HCT116 (cell line): Measurements from ENCODE around the gene RPTOR.

Experiments used
- CEBPB ChIP-seq: IDR thresholded peaks from 2 replicates; pipeline ENCODE4 v1.6.1; 2012; ENCODE audit warnings: low read depth
- EZH2 ChIP-seq: fragments of 200-600 bp; sonication (generic); IDR thresholded peaks from 2 replicates; pipeline ENCODE4 v1.6.1; 2017; ENCODE audit warnings: antibody characterized with exemption, mixed run types
- ZNF274 ChIP-seq: fragments of 200-500 bp; sonication (Bioruptor generic); IDR thresholded peaks from 2 replicates; pipeline ENCODE4 v1.6.1; 2014; ENCODE audit warnings: mild to moderate bottlenecking, low read depth, low read length, inconsistent platforms
- TF ChIP-seq, protein P1 (sequence below), 3 experiments: fragments of 200-600 bp in 1 of 3; sonication (generic) in 1 of 3; IDR thresholded peaks in 2 of 3; conservative IDR thresholded peaks in 1 of 3; 2 replicates each; pipeline ENCODE4 v1.5.1; 2012 to 2017; ENCODE audit warnings: low read depth in 2 of 3, low read length in 2 of 3, antibody characterized with exemption in 1 of 3, borderline replicate concordance in 1 of 3, control low read depth in 1 of 3, mild to moderate bottlenecking in 1 of 3, mixed read lengths in 1 of 3, mixed run types in 1 of 3, moderate library complexity in 1 of 3; ENCODE audit not compliant: insufficient read depth in 1 of 3
- TF ChIP-seq, protein P2 (sequence below): IDR thresholded peaks from 2 replicates; pipeline ENCODE4 v1.6.1; 2012
- TF ChIP-seq, protein P3 (sequence below): IDR thresholded peaks from 2 replicates; pipeline ENCODE4 v1.6.1; 2012

DNA sequence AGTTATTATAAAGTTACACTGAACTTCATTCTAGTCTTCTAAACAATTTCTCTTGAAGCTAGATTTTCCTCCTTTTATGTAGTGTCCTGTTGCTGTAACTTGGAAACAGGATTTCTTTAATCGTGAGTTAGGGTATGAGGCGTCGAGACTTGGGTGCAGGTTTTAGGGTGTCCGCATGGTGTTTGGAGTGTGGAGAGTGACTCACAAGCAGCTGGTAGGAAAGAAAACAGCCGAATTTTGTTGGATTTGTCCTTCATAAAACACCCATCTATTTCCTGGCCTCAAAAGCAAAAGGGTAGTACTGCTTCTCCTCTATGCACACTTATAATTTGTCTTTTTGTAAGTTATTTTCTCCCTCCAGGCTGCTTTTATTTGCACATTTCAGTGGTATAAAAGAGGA is 1.6 kb downstream of the RPTOR start:
- TF ChIP-seq, protein P1, sequence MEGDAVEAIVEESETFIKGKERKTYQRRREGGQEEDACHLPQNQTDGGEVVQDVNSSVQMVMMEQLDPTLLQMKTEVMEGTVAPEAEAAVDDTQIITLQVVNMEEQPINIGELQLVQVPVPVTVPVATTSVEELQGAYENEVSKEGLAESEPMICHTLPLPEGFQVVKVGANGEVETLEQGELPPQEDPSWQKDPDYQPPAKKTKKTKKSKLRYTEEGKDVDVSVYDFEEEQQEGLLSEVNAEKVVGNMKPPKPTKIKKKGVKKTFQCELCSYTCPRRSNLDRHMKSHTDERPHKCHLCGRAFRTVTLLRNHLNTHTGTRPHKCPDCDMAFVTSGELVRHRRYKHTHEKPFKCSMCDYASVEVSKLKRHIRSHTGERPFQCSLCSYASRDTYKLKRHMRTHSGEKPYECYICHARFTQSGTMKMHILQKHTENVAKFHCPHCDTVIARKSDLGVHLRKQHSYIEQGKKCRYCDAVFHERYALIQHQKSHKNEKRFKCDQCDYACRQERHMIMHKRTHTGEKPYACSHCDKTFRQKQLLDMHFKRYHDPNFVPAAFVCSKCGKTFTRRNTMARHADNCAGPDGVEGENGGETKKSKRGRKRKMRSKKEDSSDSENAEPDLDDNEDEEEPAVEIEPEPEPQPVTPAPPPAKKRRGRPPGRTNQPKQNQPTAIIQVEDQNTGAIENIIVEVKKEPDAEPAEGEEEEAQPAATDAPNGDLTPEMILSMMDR (IDR thresholded peaks at IDR 0.05 in 2 of 3, conservative IDR thresholded peaks at IDR 0.05 in 1 of 3; ENCODE audit: borderline replicate concordance in 1 of 3, insufficient read depth in 1 of 3, low read depth in 2 of 3, low read length in 2 of 3) = no peak
- TF ChIP-seq, protein P2, sequence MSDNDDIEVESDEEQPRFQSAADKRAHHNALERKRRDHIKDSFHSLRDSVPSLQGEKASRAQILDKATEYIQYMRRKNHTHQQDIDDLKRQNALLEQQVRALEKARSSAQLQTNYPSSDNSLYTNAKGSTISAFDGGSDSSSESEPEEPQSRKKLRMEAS = no peak
- TF ChIP-seq ZNF274 = no peak
- TF ChIP-seq, protein P3, sequence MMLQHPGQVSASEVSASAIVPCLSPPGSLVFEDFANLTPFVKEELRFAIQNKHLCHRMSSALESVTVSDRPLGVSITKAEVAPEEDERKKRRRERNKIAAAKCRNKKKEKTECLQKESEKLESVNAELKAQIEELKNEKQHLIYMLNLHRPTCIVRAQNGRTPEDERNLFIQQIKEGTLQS = no peak
- no peak for TF ChIP-seq EZH2
- TF ChIP-seq CEBPB = no peak
